Ovary (tissue), 9 donors: ENCODE data around the gene LRRC70. TPM values are rescaled to one million over a fixed set of nuclear protein-coding genes. Genes with fewer than 3 reads are reported as not detected.

Experiments used
- DNase-seq, 5 donors: peaks; one replicate each; pipeline ENCODE4 v3.0.0-alpha.2; 2019 to 2020
- H3K27ac ChIP-seq, 2 donors: fragments of 200-600 bp; one replicate each; pipeline versions ENCODE4 v1.5.1 to v1.8.0; 2019 to 2022
- H3K27me3 ChIP-seq: fragments of 200-600 bp; one replicate; pipeline ENCODE4 v1.8.0; 2022
- H3K36me3 ChIP-seq: fragments of 200-600 bp; sonication (generic); one replicate; pipeline ENCODE4 v1.5.1; 2019
- H3K4me1 ChIP-seq: one replicate; pipeline ENCODE4 v1.8.1; 2013; ENCODE audit warnings: mild to moderate bottlenecking, moderate library complexity; ENCODE audit not compliant: insufficient read depth
- H3K4me3 ChIP-seq: fragments of 200-600 bp; sonication (generic); one replicate; pipeline ENCODE4 v1.5.1; 2017
- H3K9me3 ChIP-seq, 2 donors: fragments of 200-600 bp in 1 of 2; sonication (generic) in 1 of 2; one replicate each; pipeline versions ENCODE4 v1.5.1 to v1.8.1; 2013 to 2019; ENCODE audit warnings: mild to moderate bottlenecking in 1 of 2, moderate library complexity in 1 of 2
- CTCF ChIP-seq, 3 donors: fragments of 450-650 bp in 2 of 3; fragments of 200-600 bp in 1 of 3; IDR thresholded peaks; one replicate each; pipeline versions ENCODE4 v1.5.1 to v1.8.0; 2016 to 2022; ENCODE audit warnings: antibody characterized with exemption in 3 of 3, mild to moderate bottlenecking in 1 of 3
- EP300 ChIP-seq: sonication (generic); formaldehyde crosslinking; IDR thresholded peaks from one replicate; pipeline ENCODE4 v1.6.1; 2017; ENCODE audit warnings: antibody characterized with exemption
- POLR2A ChIP-seq: fragments of 450-650 bp; IDR thresholded peaks from one replicate; pipeline ENCODE4 v1.6.1; 2017; ENCODE audit warnings: antibody characterized with exemption, mild to moderate bottlenecking, moderate library complexity
- WGBS, 3 donors: extraction: QIAGEN DNeasy Blood & Tissue Kit in 1 of 3; methylation state at CpG; one replicate each; pipeline versions ENCODE4 v1.1.5 to v1.1.7; 2013 to 2017; 5-methylcytosine and 5-hydroxymethylcytosine counted together
- intact Hi-C, 4 donors: fragments of 100-400 bp; cut with DNase I; formaldehyde crosslinking; loops; one replicate each; pipeline versions ENCODE4 v1.11.0 to v1.15.1; 2022 to 2023
- polyA plus RNA-seq, 2 donors: library from polyadenylated mRNA; stranded (reverse); fragments of 200-250 nt in 1 of 2; fragments of 350-450 nt in 1 of 2; fragmentation: Illumina TruSeq in 1 of 2; extraction: RNeasy Lipid Tissue Mini Kit (QIAGEN cat#74804) in 1 of 2; gene quantifications; one replicate each; pipeline ENCODE4 v1.2.3, GENCODE V29; 2013 to 2014
- total RNA-seq, 7 donors: library from RNA; depleted of rRNA in 2 of 7; stranded (reverse); fragments of >200 nt in 2 of 7; fragmentation: NEBNext Ultra II Directional in 3 of 7; extraction: Animal tissue kit (Norgen Biotek cat#: 25700) in 3 of 7; gene quantifications; one replicate each; pipeline versions ENCODE4 v1.1.0 to v1.2.4, GENCODE V29; 2016 to 2023
- donor health status: DM: no; HTN: no; CAD: no; lungs with moderate emphysema.
- donor health status: DM: no; HTN: no; CAD: no.
- donor health status: Bipolar disorder and iron deficiency.
- donor health status: DM: yes; HTN: yes; CAD: no.
- donor health status: DM: no; HTN: no; CAD: no.
- donor health status: DM: yes; HTN: yes; CAD: no.

LRRC70 gene
- total and polyA plus RNA-seq, 9 donors, result 2.2 to 7.5 (median 3.3) TPM

GRCh38 chr5:62626534-62626933 lies 47.9 kb downstream of the LRRC70 start:
- WGBS, 3 donors, result 32 to 68% (median 52%) methylated on average over 2 of the region's 2 CpGs
- Histone ChIP-seq H3K36me3 (no peaks in the 10 kb centered on the region), H3K27ac (no peak overlapping the region), H3K4me3 (no peak overlapping the region), H3K9me3 (no peaks in the 10 kb centered on the region), H3K4me1 (peaks cover 1% of the 10 kb centered on the region), H3K27me3 (no peaks in the 10 kb centered on the region)
- no peak for TF ChIP-seq CTCF (IDR thresholded peaks at IDR 0.05)
- no peak for TF ChIP-seq EP300
- TF ChIP-seq POLR2A, result no peak
- intact Hi-C loops, result no loop called here
- no peak for DNase-seq

GRCh38 chr5:62627121-62627520 lies 48.5 kb downstream of the LRRC70 start:
- 63 to 68% (median 66%) methylated on average over 3 of the region's 3 CpGs for WGBS, 3 donors
- H3K9me3 ChIP-seq, result no peaks in the 10 kb centered on the region
- intact Hi-C loops, result no loop called here
- no peak overlapping the region for H3K4me3 ChIP-seq
- no peak overlapping the region for H3K27ac ChIP-seq
- no peak for DNase-seq
- peaks cover 1% of the 10 kb centered on the region for H3K4me1 ChIP-seq
- H3K36me3 ChIP-seq, result no peaks in the 10 kb centered on the region
- H3K27me3 ChIP-seq, result no peaks in the 10 kb centered on the region
- TF ChIP-seq CTCF (IDR thresholded peaks at IDR 0.05) (no peak), EP300 (no peak), POLR2A (no peak)

- H3K4me1 ChIP-seq, result peaks cover 1% of the 10 kb centered on the region
- H3K27ac ChIP-seq, result no peak overlapping the region
- DNase-seq, result no peak
- no peak for TF ChIP-seq EP300
- TF ChIP-seq POLR2A, result no peak
- no peak for TF ChIP-seq CTCF (IDR thresholded peaks at IDR 0.05)
- H3K4me3 ChIP-seq, result no peak overlapping the region
- no peaks in the 10 kb centered on the region for H3K9me3 ChIP-seq
- H3K36me3 ChIP-seq, result no peaks in the 10 kb centered on the region
- 79 to 83% (median 79%) methylated on average over 5 of the region's 5 CpGs for WGBS, 3 donors
- intact Hi-C loops, result no loop called here
- no peaks in the 10 kb centered on the region for H3K27me3 ChIP-seq
These were observed 49.3 kb downstream of the LRRC70 start for GRCh38 chr5:62627901-62628300.

Other genes with a start within 250 kb of the LRRC70 start
- 10 to 100 TPM; 17.9 to 29.6 (median 21.7) TPM for gene DIMT1, start 174.9 kb upstream of the LRRC70 start, total RNA-seq
- gene DIMT1, start 174.9 kb upstream of the LRRC70 start, polyA plus RNA-seq, result 10 to 100 TPM; 18.0 to 22.9 TPM
- gene IPO11, start 166.1 kb upstream of the LRRC70 start, total RNA-seq, result 10 to 100 TPM; 22.5 to 40.3 (median 26.4) TPM
- 10 to 100 TPM; 10.4 to 23.3 TPM for gene IPO11, start 166.1 kb upstream of the LRRC70 start, polyA plus RNA-seq